Stimulated activated CD8-positive, alpha-beta memory T cell treated with anti-CD3 and anti-CD28 coated beads, Interleukin-7, amount 100 ng/mL, for 24 hours (primary cell): ENCODE measurements around the gene SLCO2B1.
"Not testable (repeated sequence)": the region's sequence is repeated elsewhere in the genome, so short reads cannot be mapped to it uniquely, and the experiment has no call there.

Source experiments
- DNase-seq: peaks from one replicate; pipeline ENCODE4 v3.0.0-alpha.2; 2020; ENCODE audit warnings: low read depth

Gene SLCO2B1, protein sequence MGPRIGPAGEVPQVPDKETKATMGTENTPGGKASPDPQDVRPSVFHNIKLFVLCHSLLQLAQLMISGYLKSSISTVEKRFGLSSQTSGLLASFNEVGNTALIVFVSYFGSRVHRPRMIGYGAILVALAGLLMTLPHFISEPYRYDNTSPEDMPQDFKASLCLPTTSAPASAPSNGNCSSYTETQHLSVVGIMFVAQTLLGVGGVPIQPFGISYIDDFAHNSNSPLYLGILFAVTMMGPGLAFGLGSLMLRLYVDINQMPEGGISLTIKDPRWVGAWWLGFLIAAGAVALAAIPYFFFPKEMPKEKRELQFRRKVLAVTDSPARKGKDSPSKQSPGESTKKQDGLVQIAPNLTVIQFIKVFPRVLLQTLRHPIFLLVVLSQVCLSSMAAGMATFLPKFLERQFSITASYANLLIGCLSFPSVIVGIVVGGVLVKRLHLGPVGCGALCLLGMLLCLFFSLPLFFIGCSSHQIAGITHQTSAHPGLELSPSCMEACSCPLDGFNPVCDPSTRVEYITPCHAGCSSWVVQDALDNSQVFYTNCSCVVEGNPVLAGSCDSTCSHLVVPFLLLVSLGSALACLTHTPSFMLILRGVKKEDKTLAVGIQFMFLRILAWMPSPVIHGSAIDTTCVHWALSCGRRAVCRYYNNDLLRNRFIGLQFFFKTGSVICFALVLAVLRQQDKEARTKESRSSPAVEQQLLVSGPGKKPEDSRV

DNA sequence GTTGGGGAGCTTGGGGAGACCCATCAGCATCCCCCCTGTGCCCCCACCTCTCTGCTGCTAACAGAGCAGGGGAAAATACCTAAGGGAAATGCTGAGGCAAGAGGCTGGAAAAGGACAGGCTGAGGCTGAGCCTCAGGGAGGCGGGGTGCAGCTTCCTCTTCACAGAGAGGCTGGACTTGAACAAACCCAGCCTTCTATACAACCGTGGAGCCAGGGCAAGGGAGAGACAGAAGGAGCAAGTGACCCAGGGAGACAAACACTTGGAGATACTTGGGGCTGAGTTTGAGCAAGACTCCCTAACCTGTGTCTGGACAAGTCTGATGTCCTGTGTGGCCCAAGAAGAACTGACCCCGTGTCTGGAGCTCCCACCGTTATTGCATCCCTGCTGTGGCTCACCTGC lies at the start of gene SLCO2B1:
SLCO2B1 (plus strand) TSS at position 229 of the 400 bp plus-strand sequence. CDS start 275 bp downstream, outside the sequence.
- DNase-seq = no peak

DNA sequence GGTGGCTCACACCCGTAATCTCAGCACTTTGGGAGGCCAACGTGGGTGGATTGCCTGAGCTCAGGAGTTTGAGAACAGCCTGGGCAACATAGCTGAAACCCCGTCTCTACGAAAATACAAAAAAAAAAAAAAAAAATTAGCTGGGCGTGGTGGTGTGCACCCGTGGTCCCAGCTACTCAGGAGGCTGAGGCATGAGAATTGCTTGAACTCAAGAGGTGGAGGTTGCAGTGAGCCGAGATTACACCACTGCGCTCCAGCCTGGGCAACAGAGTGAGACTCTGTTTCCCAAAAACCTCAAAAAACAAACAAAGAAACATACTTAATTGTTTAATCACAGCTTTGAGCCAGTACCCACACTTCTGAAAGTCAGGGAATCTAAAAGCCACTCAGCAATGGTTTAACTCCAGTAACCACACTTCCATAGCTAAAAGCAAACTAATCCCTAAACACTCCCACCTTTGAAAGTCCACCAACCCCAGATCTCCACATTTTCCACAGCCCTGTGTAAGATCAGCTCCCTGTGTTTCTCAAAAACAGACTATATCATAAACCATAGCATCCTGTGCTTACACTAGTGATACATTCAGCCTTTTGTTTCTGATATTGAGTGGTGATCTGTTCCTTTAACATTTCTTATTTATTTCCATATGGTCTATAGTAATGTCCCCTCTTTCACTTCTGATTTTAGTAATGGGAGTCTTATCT lies 49.3 kb upstream of the SLCO2B1 start:
- DNase-seq = no peak

DNA sequence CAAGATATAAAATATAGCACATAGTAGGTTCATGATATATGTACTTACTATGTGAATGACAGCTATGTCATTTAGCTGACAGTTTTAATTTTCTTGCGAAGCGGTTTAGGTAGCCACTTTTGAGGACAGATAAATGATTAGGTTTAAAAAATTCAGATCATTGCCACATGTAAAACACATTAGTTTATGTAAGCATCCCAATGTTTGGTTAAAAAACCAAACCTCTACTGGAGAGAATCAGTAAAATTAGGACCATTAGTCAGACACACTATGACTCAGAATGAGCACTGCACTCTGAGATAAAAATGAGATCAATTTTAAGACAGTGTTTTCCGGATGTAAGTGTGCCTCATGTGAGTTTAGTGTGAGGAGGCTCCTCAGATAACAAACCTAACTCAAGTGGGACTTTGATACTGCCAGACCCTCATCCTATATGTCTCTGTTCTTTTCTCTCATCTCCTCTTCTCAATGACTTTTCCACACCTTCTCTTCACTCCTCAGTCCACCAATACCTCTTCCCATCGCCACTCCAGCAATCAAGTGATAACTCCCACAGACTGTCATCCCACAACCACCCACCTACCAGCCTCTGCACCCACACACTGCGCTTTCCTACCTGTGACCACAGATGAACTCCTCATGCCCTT lies 47.4 kb upstream of the SLCO2B1 start:
- DNase-seq = no peak

DNA sequence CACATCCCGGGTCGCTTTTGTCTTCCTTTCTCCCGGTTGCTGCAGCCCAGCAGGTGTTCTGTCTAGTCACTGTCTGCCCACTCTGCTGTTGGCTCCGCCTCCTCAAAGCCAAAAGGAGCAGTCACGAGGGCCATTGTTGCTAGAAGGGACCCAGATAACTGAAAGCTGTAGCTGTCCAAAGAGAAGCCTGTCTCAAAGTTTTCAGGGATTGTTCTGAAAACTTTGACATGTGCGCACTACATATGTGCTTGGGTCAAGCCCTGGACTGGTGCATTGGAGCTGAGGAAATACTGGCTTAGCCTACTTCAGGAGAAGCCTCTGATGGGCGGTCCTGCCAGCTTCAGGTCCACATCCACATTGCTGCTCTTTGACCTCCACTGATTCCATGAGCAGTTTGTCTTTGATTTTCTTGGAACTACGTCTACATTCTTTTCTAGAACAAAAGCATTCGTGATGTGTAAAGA lies 45.4 kb upstream of the SLCO2B1 start:
- DNase-seq = no peak

DNA sequence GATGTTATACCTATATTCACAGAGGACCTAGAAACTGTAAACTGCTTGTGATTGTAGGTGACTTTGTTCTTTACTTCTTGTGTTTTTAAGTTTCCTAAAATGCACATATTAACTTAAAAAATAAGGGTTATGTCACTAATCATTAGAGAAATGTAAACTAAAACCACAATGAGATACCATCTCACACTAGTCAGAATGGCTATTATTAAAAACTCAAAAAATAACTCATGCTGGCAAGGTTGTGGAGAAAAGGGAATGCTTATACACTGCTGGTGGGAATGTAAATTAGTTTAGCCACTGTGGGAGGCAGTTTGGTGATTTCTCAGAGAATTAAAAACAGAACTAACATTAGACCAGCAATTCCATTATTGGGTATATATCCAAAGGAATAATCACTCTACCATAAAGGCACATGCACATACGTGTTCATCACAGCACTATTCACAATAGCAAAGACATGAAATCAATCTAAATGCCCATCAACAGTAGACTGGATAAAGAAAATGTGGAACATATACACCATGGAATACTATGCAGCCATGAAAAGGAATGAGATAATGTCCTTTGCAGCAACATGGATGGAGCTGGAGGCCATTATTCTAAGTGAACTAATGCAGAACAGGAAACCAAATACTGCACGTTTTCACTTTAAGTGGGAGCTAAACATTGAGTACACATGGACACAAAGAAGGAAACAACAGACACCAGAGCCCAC lies 44.8 kb upstream of the SLCO2B1 start:
- DNase-seq = not testable (repeated sequence)

DNA sequence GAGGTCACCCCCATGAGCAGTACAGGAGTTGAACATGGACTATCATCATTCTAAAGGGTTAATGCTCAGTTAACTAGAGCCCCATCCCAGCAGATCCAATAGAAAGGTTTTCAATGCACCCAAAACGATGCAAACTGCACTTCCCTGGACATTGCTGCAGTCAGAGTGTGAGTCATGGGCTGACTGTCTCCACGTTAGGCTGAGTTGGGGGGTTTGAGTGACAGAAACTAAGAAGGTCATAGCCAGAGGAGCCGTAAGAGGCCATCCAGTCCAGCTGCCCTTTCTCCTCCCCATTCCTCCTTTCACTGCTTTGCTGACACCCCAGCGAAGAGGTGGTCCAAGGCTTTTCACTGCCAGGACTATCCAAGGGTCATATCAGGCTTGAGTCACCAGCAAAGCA lies 43.7 kb upstream of the SLCO2B1 start:
- no peak for DNase-seq

DNA sequence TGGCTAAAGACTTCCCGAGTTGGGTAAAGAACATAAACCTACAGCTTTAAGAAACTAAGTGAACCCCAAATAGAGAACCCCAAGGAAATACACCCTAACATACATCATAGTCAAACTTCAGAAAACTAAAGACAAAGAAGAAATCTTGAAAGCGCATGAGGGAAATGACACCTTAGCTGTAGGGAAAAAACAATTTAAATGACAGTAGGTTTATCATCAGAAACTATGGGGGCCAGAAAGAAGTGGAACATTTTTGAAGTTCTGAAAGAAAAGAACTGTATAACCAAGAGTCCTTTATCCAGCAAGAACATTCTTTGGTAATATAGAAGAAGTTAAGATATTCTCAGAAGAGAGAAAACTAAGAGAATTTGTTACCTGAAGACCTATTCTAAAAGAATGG lies 38.7 kb upstream of the SLCO2B1 start:
- no peak for DNase-seq

DNA sequence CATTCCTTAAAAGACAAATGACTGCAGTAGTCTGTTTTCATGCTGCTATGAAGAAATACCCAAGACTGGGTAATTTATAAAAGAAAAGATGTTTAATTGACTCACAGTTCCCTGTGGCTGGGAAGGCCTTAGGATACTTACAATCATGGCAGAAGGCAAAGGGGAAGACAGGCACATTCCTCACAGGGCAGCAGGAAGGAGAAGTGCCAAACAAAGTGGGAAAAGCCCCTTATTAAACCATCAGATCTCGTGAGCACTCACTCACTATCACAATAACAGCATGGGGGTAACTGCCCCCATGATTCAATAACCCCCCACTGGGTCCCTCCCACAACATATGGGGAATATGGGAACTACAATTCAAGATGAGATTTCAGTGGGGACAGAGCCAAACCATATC lies 37.9 kb upstream of the SLCO2B1 start:
- DNase-seq = no peak

DNA sequence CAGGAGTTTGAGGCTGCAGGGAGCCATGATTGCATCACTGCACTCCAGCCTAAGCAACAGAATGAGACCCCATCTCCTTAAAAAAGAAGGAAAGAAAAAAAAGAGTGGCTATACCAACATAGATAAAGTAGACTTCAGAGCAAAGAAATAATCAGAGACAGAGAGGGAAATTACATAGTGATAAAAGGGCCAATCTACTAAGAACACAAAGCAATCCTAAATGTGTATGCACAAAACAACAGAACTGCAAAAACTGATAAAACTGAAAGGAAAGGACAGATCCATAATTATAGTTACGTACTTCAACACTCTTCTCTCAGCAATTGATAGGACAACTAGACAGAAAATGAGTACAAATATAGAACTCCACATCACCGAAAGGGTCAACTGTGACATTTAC lies 36.4 kb upstream of the SLCO2B1 start:
- DNase-seq = no peak

DNA sequence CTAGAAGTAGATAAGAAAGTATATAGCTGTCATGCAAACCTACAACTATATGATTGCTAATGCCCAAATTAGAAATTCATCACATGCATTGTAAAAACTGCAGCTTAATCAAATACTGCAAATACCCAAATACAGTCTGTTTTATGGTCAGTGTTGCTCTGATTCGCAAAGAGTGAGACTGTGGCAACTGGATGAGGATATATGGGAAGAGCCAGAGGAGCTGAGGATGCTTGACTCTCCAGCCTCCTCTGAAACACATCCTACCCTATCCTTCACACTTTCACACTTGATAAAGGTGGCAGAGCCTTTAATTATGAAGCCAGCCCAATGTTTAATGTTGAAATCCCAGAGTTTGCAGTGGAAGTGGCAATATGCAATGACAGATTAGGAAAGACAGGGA lies 32.3 kb upstream of the SLCO2B1 start:
- no peak for DNase-seq

DNA sequence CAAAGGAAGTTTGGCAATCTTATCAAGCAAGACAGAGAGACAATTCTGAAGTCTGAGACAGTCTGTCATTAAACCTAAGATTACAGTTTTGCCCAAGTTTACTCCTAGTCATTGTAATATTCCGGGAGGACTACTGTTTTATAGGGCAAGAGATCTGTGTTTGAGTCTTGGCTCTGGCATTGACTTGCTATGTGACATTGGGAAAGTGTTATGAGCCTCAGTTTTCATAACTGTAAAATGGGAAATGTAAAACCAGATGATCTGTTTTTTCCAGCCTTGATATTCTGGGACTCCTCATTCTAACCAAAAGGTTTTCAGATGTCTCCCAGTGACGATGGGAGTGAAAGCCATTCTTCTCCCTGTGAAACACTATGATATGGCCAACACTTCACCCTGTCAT lies 24.3 kb upstream of the SLCO2B1 start:
- DNase-seq = no peak

DNA sequence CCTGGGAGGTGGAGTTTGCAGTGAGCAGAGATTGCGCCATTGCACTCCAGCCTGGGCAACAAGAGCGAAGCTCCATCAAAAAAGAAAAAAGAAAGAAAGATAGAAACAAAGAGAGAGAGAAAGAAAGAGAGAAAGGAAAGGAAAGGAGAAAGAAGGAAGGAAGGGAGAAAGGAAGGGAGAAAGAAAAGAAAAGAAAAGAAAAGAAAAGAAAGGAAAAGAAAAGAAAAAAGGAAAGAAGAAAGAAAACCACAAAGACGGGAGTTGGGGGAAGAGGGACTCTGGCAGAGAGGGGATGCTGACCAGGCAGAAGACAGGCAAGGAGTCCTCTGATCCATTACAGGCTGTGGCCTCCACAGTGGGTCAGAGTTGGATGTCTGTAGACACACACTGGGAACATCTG lies 18.8 kb upstream of the SLCO2B1 start:
- DNase-seq = no peak

DNA sequence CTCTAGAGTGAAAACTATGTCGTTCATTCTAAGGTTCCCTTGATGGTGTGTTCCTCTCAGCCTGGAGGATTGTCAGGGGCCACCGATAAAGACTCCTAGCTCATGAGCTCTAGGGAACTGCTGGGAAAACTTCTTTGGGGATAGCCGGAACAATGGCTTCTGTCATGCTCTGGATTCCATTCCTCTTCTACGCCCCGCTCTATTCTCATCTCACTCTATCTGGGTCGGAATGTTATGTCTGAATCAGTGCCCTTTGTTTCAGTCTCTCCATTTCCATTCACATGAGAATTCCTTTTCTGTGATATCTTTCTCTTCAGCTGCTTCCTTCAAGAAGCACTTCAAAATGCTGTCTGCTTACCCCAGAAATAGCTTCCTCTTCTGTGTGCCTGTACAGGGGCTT lies 16.9 kb upstream of the SLCO2B1 start:
- DNase-seq = no peak

DNA sequence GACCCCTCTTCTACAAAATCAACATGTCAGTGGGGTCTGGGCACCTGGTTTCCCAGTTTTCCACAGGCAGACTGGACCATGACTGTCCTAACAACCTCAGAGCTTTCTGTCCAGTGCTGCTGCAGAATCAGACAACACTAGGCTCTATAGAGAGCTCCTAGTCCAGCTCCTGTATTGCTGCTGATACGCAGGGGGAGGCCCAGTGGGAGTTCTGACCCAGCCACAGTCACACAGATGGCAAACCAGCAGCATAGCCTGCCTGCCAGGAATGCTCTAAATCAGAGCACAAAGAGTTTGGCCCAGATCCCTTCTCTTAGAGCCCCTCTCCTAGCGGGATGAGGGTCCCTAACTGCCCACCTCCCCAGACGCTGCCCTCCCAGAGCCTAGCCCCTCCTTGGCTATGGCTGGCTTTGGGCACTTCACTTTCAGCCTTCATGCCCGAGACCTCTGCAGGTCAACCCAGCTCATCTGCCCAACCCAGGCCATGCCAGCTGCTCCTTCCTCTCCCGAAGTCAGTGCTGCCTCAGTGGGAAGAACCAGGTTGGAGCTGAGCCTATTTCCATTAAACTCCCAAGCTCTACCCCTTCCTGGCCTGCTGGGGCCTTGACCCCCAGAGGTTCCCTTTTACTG lies 15.8 kb upstream of the SLCO2B1 start:
- no peak for DNase-seq

DNA sequence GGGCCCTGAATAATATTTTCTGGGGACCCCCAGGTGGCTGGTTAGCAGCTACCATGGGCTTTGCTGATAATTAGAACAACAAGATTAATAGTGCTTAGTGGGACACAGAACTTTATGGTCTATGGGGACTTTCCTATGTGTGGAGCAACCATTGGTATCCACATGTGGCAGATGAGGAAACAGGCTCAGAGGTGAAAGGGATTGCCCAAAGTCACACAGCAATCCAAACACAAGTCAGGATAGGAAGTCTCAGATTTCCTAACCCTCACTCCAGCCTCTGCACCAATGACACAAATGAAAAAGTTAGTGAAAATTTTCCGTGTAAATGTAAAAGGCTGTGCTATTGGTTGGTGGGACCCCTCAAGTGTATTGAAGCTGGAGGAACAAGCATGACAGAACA lies 15.3 kb upstream of the SLCO2B1 start:
- DNase-seq = no peak

DNA sequence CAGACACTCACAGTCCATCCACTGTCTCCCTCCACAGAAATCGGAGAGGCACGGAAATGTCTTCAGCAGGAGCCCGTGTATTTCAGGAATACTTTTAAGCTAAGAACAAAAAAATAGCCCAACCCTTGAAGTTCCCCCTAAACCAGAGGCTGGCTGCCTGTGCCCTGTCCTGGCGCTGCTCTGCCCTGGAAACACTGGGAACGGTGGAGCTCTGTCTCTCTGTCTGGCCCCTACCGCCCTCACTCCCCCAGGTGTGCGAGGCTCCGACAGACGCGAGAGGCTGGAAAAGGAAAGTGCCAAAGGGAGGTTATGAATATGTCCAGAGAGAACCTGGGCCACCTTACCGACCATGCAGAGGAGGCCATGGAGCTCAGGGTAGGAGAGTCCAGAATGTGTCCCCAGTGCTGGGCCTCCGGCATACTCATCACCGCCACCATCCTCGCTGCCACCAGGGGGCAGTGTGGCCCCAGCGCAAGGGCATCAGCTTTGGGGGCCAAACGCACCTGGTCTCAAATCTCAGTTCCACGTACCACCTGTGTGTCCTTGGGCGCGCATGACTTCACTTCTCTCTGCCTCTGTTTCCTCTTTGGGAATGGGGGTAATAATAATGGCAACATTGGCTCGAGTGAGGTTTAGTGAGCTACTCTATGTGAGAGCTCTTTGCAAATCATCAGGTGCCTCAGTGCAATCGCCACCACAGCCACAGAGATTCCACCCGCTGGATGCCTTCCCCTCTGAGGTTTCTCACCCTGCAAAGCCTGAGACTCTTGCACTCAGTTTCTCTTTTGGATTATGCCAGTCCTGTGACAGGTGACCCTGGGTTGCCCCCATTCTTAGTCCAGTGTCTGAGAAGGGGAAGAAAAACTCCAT lies 10.4 kb upstream of the SLCO2B1 start:
- peak; percentile 63 for DNase-seq

DNA sequence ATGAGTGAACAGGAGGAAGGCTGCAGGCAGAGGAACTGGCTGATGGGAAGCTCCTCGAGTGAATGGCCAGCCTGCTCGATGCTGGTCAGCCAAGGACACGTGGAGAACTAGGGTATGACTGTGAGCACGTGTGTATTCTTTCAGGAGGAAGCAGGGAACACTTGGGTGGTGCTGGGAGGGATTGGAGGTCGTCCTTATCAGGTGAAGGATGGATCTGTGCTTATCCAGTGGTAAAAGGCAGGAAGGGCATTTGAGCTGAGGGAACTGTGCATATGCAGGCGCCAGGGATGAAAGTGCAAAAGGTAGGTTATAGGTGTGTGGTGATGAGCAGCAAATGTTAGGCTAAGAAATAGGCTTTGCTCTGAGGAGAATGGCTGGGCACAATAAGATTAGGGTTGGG lies 9.7 kb upstream of the SLCO2B1 start:
- DNase-seq = no peak

DNA sequence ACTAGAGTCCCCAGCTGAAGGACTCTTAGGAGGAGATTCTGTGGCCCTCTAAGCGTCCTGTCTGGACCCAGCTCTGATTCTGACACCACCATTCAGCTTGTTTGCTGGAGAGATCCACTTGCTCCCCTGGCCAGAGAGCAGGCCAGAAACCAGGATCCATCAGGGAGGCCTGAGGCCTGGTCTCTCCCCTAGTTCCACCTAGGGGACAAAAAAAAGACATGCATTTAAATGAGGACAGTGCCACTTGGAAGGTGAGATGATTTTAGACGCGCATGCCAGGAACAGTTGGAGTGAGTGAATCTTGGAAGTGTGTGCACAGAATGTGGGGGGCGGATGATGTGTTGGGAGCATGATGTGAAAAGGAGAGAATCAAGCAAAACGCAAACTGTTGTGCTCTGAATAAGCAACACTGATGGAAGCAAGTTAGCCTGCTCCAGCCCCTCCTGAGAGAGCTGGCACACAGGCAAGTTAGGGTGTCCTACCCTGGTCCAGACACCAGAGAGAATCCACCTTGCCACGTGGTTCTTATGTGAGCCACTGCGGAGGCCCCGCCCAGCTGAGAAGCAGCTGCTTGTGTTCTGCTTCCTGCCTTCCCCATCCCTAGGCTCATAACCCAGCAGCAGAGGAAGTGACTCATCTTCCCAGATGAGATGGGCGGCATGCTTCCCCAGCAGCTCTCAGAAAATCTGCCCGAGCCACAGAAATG lies 8.0 kb upstream of the SLCO2B1 start:
- peak; percentile 39 for DNase-seq

DNA sequence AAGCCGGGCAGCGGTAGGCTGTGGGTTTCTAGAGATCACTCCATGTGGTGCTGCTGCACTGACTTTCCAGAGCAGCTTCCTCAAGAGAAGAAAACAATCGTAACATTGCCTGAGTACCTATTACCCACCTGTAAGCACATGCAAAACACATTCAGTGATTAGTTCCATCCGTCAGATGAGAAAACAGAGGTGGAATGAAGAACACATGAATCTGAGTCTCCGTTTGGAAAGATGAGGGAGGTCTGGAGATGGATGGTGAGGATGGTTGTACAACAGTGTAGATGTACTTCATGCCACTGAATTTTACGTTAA lies 7.5 kb upstream of the SLCO2B1 start:
- no peak for DNase-seq

DNA sequence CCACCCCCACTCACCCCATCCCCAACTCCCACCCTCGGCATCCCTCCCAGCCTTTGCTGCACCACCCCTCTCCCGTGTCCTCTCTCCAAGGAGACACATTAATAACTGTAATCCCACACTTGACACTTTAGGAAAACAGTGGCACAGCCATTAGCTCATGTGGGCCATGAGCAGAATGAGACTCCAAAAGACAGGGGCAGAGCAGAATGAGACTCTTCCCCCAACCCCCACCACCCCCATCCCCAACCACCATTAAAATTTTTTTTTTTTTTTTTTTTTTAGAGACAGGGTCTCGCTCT lies 6.2 kb upstream of the SLCO2B1 start:
- no peak for DNase-seq
